ENCODE data around the gene FAM50B. TPM values are rescaled to one million over a fixed set of nuclear protein-coding genes. Genes with fewer than 3 reads are reported as not detected.

FAM50B gene
- total RNA-seq, 1 donor from 2014 or later, result 23.2 TPM

DNA sequence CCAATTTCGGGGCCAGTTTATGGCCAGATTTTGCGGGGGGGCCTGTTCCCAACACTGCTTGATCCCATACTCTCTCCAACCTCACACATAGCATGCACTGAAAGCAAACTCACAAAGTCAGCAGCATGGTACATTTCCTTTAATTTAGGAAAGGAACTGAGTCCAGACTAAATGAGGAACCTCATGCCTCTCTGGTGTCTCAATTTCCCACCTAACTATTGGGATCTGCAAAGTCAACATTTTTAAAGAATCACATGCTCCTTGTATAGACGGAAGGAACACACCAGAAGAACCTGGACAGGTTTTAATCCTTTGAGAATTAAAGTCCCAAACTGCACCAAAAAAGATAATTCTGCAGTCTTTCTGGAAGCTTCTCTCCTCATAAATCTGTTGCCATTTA lies 33.3 kb downstream of the FAM50B start:
- H3K4me3 ChIP-seq, result no peak overlapping the region
- DNase-seq, result no peak
- TF ChIP-seq, protein P1, sequence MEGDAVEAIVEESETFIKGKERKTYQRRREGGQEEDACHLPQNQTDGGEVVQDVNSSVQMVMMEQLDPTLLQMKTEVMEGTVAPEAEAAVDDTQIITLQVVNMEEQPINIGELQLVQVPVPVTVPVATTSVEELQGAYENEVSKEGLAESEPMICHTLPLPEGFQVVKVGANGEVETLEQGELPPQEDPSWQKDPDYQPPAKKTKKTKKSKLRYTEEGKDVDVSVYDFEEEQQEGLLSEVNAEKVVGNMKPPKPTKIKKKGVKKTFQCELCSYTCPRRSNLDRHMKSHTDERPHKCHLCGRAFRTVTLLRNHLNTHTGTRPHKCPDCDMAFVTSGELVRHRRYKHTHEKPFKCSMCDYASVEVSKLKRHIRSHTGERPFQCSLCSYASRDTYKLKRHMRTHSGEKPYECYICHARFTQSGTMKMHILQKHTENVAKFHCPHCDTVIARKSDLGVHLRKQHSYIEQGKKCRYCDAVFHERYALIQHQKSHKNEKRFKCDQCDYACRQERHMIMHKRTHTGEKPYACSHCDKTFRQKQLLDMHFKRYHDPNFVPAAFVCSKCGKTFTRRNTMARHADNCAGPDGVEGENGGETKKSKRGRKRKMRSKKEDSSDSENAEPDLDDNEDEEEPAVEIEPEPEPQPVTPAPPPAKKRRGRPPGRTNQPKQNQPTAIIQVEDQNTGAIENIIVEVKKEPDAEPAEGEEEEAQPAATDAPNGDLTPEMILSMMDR (IDR thresholded peaks at IDR 0.05; ENCODE audit: borderline replicate concordance), result no peak
- no peaks in the 10 kb centered on the region for H3K9me3 ChIP-seq (replicated peaks)
- peak overlapping the region; percentile 76 for H3K27ac ChIP-seq (replicated peaks)
- intact Hi-C loops (cut with micrococcal nuclease), result loop anchor here (10.0 kb wide), 1 partner anchor 138 kb away; no protein-coding TSS in a partner anchor
- H3K4me1 ChIP-seq, result peaks cover 31% of the 10 kb centered on the region
- no peaks in the 10 kb centered on the region for H3K36me3 ChIP-seq
- H3K27me3 ChIP-seq (ENCODE audit: low read depth), result no peaks in the 10 kb centered on the region

DNA sequence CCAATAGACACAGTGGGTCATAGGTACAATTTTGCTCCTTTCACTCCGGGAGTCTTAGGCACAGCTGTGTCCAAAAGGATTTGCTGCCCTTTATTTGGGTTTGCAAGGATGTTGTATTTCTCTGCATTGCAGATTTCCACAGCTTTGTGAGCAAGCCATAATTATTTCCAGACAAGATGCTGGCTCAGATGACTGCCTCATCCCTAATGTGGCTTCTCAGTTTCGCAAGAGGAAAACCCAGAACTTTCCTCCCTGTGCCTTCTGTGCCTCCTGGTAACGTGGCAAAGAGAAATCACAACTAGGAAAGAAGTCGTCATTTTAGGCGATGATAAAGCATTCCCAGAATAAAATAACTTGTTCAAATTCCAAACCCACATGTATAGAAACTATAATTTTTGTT lies 33.7 kb downstream of the FAM50B start:
- H3K36me3 ChIP-seq, result no peaks in the 10 kb centered on the region
- no peak overlapping the region for H3K4me3 ChIP-seq
- intact Hi-C loops (cut with micrococcal nuclease), result loop anchor here (10.0 kb wide), 1 partner anchor 138 kb away; no protein-coding TSS in a partner anchor
- no peaks in the 10 kb centered on the region for H3K27me3 ChIP-seq (ENCODE audit: low read depth)
- H3K27ac ChIP-seq (replicated peaks), result peak overlapping the region; percentile 76
- TF ChIP-seq, protein P1 (IDR thresholded peaks at IDR 0.05; ENCODE audit: borderline replicate concordance), result no peak
- H3K9me3 ChIP-seq (replicated peaks), result no peaks in the 10 kb centered on the region
- H3K4me1 ChIP-seq, result peaks cover 35% of the 10 kb centered on the region
- no peak for DNase-seq

DNA sequence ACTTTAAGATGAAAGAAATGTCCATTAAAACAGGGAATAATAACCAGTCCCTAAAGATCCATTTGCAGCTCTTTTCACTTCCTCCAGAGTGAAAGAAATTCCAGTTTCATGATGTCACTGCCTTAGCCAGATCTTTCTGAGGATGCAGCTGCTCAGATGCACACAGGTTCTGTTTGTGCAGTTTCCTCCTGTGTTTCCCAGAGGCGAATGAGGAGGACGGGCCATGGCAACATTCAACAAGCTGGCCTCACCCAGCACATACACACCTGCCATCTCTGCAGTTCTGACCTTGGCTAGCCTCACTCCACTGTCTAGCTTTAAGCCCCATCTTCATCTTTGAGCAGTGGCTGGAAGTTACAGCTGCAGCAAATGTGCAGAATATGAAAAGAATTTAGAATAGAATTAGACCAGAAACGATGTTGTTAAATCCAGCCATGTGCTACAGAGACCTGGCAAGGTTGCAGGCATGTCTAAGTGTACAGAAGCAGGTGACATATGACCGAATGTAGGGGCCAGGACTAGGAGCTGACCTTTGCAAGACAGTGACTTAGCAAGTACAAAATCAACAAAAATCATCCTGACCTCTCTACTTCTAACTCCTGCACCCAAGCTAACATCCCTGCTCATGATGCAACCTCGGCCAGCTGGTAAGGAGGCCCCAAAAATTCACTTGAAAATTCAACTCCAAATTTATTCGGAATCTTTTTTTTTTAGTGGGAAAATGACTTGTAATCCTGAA lies 35.0 kb downstream of the FAM50B start:
- TF ChIP-seq, protein P1 (IDR thresholded peaks at IDR 0.05; ENCODE audit: borderline replicate concordance), result no peak
- no peaks in the 10 kb centered on the region for H3K27me3 ChIP-seq (ENCODE audit: low read depth)
- peak overlapping the region; percentile 76 for H3K27ac ChIP-seq (replicated peaks)
- no peaks in the 10 kb centered on the region for H3K36me3 ChIP-seq
- intact Hi-C loops (cut with micrococcal nuclease), result loop anchor here (10.0 kb wide), 1 partner anchor 139 kb away; no protein-coding TSS in a partner anchor
- no peaks in the 10 kb centered on the region for H3K9me3 ChIP-seq (replicated peaks)
- no peak for DNase-seq
- no peak overlapping the region for H3K4me3 ChIP-seq
- H3K4me1 ChIP-seq, result peaks cover 48% of the 10 kb centered on the region

DNA sequence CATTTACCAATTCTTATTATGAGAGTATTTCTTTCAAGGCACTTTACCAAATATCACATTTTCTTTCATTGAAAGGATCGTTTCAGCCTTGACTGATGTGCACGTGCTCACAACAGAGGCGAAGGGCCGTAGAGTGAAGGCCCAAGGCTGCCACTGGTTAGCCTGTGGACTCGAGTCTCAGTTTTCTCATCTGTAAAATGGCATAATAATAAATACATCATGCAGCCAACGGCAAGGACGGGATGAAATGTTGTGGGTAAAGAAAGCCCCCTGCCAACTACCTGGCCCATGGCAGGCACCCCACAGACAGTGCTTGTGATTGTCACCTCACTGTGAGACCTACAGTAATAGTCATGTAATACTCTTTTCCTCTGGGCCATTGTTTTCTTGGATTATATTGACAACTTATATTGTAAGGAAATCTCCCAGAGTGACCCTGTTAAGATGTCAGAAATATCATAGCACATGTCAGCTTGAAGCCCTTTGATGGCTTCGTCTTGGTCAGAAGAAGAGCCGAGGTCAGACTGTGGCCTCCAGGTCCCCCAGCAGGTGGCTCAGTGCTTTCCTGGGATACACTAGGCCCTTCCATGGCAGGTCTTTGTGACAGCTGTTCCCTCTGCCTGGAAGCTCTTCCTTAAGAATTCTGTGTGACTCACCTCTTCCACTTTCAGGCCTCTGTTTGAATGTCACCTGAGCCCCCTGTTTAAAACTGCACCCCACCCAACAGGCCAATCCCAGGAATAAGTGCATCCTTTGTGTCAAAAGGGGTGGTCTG lies 36.3 kb downstream of the FAM50B start:
- Histone ChIP-seq H3K27me3 (ENCODE audit: low read depth) (no peaks in the 10 kb centered on the region), H3K27ac (replicated peaks) (no peak overlapping the region), H3K4me3 (no peak overlapping the region), H3K9me3 (replicated peaks) (no peaks in the 10 kb centered on the region), H3K36me3 (no peaks in the 10 kb centered on the region), H3K4me1 (peaks cover 48% of the 10 kb centered on the region)
- intact Hi-C loops (cut with micrococcal nuclease), result loop anchor here (10.0 kb wide), 1 partner anchor 141 kb away; no protein-coding TSS in a partner anchor
- DNase-seq, result no peak
- TF ChIP-seq, protein P1 (IDR thresholded peaks at IDR 0.05; ENCODE audit: borderline replicate concordance), result peak; percentile 60

DNA sequence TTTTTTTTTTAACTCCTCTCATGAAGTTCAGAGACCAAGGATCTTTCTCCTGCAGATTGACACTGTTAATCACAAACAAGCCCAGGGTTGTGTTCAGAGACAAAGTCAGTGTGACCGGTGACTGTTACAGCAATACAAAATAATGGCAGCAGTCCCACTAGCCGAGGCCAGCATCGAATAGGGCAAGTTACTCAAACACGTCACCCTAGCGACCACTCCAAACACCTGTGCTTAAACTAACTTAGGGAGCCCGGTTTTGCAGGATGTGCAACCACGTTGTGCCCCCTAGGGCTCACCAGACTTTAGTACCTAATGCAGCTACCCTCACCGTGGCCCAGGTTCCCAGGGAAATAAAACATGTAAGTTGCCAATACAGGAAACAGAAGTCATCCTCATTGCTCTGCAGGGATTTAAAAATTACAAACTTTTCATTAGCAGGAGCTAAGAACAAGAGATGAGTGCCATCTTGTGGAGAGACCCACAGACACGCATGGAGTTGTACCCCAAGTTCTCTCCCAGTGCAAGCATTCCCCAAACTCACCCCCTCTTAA lies 38.1 kb downstream of the FAM50B start:
- Histone ChIP-seq H3K9me3 (replicated peaks) (no peaks in the 10 kb centered on the region), H3K36me3 (no peaks in the 10 kb centered on the region), H3K4me3 (no peak overlapping the region), H3K27ac (replicated peaks) (peak overlapping the region; percentile 62), H3K4me1 (peaks cover 52% of the 10 kb centered on the region), H3K27me3 (ENCODE audit: low read depth) (no peaks in the 10 kb centered on the region)
- intact Hi-C loops (cut with micrococcal nuclease), result loop anchor here (10.0 kb wide), 1 partner anchor 142 kb away; no protein-coding TSS in a partner anchor
- TF ChIP-seq, protein P1 (IDR thresholded peaks at IDR 0.05; ENCODE audit: borderline replicate concordance), result peak; percentile 67
- DNase-seq, result no peak

Measured in left ventricle myocardium inferior (tissue), 1 donor.